Stimulated activated CD8-positive, alpha-beta memory T cell treated with anti-CD3 and anti-CD28 coated beads, Interleukin-2, amount 100 ng/mL, for 1 hour (primary cell): Measurements from ENCODE around the gene PLPPR3.
"Not testable (repeated sequence)": the region's sequence is repeated elsewhere in the genome, so short reads cannot be mapped to it uniquely, and the experiment has no call there.

Source experiments
- DNase-seq, 2 donors: peaks; one replicate each; pipeline ENCODE4 v3.0.0-alpha.2; 2020; ENCODE audit warnings: low read depth in 2 of 2

The PLPPR3 gene

GRCh38 chr19:854549-854948, 32.8 kb upstream of the PLPPR3 start:
- no peak for DNase-seq

- DNase-seq: not testable (repeated sequence)
Measured at GRCh38 chr19:853614-854220, 32.0 kb upstream of the PLPPR3 start.

- no peak for DNase-seq
Measured at GRCh38 chr19:853014-853585, 31.3 kb upstream of the PLPPR3 start.

GRCh38 chr19:852136-853013, 30.6 kb upstream of the PLPPR3 start, which contains the start of gene ELANE:
ELANE (plus strand) TSS chr19:852303; CDS start chr19:852329, 26 bp downstream.
- no peak for DNase-seq

GRCh38 chr19:850979-851335, 29.2 kb upstream of the PLPPR3 start:
- no peak for DNase-seq

GRCh38 chr19:850221-850978, 28.6 kb upstream of the PLPPR3 start:
- DNase-seq: no peak

- DNase-seq: not testable (repeated sequence)
Measured at GRCh38 chr19:849195-849594, 27.4 kb upstream of the PLPPR3 start.

- no peak for DNase-seq
Measured at GRCh38 chr19:848386-848921, 26.7 kb upstream of the PLPPR3 start.

GRCh38 chr19:845707-846521, 24.2 kb upstream of the PLPPR3 start:
- DNase-seq: no peak

GRCh38 chr19:844546-844971, 22.8 kb upstream of the PLPPR3 start:
- DNase-seq: no peak

GRCh38 chr19:843836-844545, 22.2 kb upstream of the PLPPR3 start:
- no peak for DNase-seq

GRCh38 chr19:843180-843835, 21.6 kb upstream of the PLPPR3 start:
- no peak for DNase-seq

GRCh38 chr19:842802-843179, 21.0 kb upstream of the PLPPR3 start:
- not testable (repeated sequence) for DNase-seq

GRCh38 chr19:840519-841206, 18.9 kb upstream of the PLPPR3 start, which contains the start of gene PRTN3:
PRTN3 (plus strand) TSS chr19:840999; CDS start chr19:841009, 10 bp downstream.
- no peak for DNase-seq

- DNase-seq: no peak
Measured at GRCh38 chr19:835210-835810, 13.6 kb upstream of the PLPPR3 start.

GRCh38 chr19:834216-834615, 12.5 kb upstream of the PLPPR3 start:
- no peak for DNase-seq

- no peak for DNase-seq
Measured at GRCh38 chr19:831407-832369, 9.9 kb upstream of the PLPPR3 start.
